ENCODE measurements around the gene MPP3.

MPP3 gene

DNA sequence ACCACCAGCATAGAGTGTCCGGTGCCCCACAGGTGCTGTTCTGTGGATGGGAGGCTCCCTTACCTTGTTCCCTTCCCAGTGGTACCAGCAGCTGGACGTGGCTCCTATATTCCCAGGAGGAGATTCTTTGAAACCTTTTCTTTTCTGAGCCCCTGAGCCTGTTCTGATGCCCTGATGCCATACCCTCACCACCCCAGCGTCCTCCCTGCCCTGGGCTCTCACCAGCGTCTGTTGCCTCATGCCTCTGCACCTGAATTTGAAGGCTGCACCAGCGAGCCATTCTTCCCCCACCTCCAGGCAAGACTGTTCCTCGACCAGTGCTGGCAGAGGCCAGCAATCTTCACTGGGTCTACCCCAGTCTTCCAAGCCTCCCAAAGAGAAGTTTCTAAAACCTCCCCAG is 74.9 kb downstream of the MPP3 start:
- H3K27ac ChIP-seq (replicated peaks; ENCODE audit: low read length) = no peak overlapping the region
- H3K14ac ChIP-seq (ENCODE audit: low read length) = no peak overlapping the region
- H3K4ac ChIP-seq (ENCODE audit: low read length) = no peak overlapping the region
- no peak overlapping the region for H3K4me2 ChIP-seq (ENCODE audit: insufficient read depth, low read length, poor library complexity, severe bottlenecking)
- no peak overlapping the region for H3K18ac ChIP-seq (ENCODE audit: low read length)
- peak overlapping the region; percentile 36 for H2AK5ac ChIP-seq (ENCODE audit: low read depth, low read length)
- H4K8ac ChIP-seq (ENCODE audit: low read depth, low read length) = no peak overlapping the region
- H2BK5ac ChIP-seq (ENCODE audit: low read length) = no peak overlapping the region
- H3K36me3 ChIP-seq (replicated peaks in 1 of 2; ENCODE audit: control insufficient read depth in 2 of 2, insufficient read depth in 2 of 2, low read length in 2 of 2) = no peaks in the 10 kb centered on the region
- no peaks in the 10 kb centered on the region for H3K79me1 ChIP-seq (ENCODE audit: low read depth, low read length)
- WGBS, 2 donors (ENCODE audit: extremely low coverage in 2 of 2, insufficient read length in 2 of 2, insufficient replicate concordance in 1 of 2) = no CpG with 5 or more reads among the region's 6 CpGs
- H3K9ac ChIP-seq (ENCODE audit: low read depth, low read length, poor library complexity) = no peak overlapping the region
- peaks cover 0 to 63% (median 34%) of the 10 kb centered on the region in 3 experiments for H3K27me3 ChIP-seq (ENCODE audit: control insufficient read depth in 3 of 3, insufficient read depth in 3 of 3, low read depth in 1 of 3, low read length in 3 of 3)
- H4K91ac ChIP-seq (ENCODE audit: low read depth, low read length, poor library complexity) = no peak overlapping the region
- H2BK15ac ChIP-seq (ENCODE audit: low read length) = peak overlapping the region; percentile 18
- no peak overlapping the region for H2AFZ ChIP-seq (ENCODE audit: low read length)
- no peaks in the 10 kb centered on the region for H3K9me3 ChIP-seq (replicated peaks in 1 of 2; ENCODE audit: control insufficient read depth in 2 of 2, insufficient read depth in 1 of 2, low read depth in 1 of 2, low read length in 2 of 2)
- no peak overlapping the region for H2BK12ac ChIP-seq (ENCODE audit: low read length)
- no peak overlapping the region for H3K23ac ChIP-seq (ENCODE audit: low read depth, low read length, poor library complexity)
- DNase-seq (ENCODE audit: low spot score) = no peak
- no peak overlapping the region for H2BK120ac ChIP-seq (ENCODE audit: low read depth, low read length)
- H3K4me1 ChIP-seq (ENCODE audit: control insufficient read depth in 2 of 2, insufficient read depth in 1 of 2, low read depth in 1 of 2, low read length in 2 of 2) = peaks cover 4 to 6% of the 10 kb centered on the region in 2 donors
- H3K4me3 ChIP-seq (ENCODE audit: low read length in 2 of 2) = no peak overlapping the region

DNA sequence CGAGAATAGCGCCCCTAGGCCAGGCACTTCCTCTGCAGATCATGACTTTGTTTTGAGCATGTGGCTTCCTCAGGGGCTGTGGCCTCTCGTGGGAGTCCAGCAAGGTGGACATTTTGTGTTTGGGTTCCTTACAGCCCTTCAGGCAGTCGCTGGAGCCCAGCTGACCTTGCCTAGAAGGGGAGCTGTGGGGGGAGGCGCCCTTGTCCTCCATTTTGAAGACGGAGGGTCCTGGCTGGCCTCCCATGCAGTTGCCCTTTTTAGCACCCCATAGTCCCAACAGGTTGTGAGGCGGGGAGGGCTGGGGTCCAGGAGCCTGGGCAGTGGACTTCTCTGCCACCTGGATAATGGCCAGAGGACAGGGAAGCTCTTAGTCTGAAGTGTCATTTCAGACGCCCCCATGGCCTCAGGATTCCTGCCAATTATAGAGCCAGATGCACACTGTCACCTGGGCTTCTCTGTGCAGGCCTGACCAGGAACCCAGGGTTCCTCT is 75.7 kb downstream of the MPP3 start:
- H3K36me3 ChIP-seq (replicated peaks in 1 of 2; ENCODE audit: control insufficient read depth in 2 of 2, insufficient read depth in 2 of 2, low read length in 2 of 2) = no peaks in the 10 kb centered on the region
- H2AFZ ChIP-seq (ENCODE audit: low read length) = no peak overlapping the region
- peak overlapping the region; percentile 36 for H2AK5ac ChIP-seq (ENCODE audit: low read depth, low read length)
- H3K18ac ChIP-seq (ENCODE audit: low read length) = peak overlapping the region; percentile 25
- no peak overlapping the region for H3K27ac ChIP-seq (replicated peaks; ENCODE audit: low read length)
- no peak for DNase-seq (ENCODE audit: low spot score)
- no peak overlapping the region for H3K4me3 ChIP-seq (ENCODE audit: low read length in 2 of 2)
- H4K91ac ChIP-seq (ENCODE audit: low read depth, low read length, poor library complexity) = no peak overlapping the region
- H3K4me2 ChIP-seq (ENCODE audit: insufficient read depth, low read length, poor library complexity, severe bottlenecking) = no peak overlapping the region
- no peak overlapping the region for H3K9ac ChIP-seq (ENCODE audit: low read depth, low read length, poor library complexity)
- H2BK12ac ChIP-seq (ENCODE audit: low read length) = no peak overlapping the region
- H3K9me3 ChIP-seq (replicated peaks in 1 of 2; ENCODE audit: control insufficient read depth in 2 of 2, insufficient read depth in 1 of 2, low read depth in 1 of 2, low read length in 2 of 2) = no peaks in the 10 kb centered on the region
- H3K4ac ChIP-seq (ENCODE audit: low read length) = peak overlapping the region; percentile 30
- H2BK15ac ChIP-seq (ENCODE audit: low read length) = no peak overlapping the region
- no peaks in the 10 kb centered on the region for H3K79me1 ChIP-seq (ENCODE audit: low read depth, low read length)
- peak overlapping the region; percentile 8 for H3K23ac ChIP-seq (ENCODE audit: low read depth, low read length, poor library complexity)
- H3K4me1 ChIP-seq (ENCODE audit: control insufficient read depth in 2 of 2, insufficient read depth in 1 of 2, low read depth in 1 of 2, low read length in 2 of 2) = peaks cover 4 to 6% of the 10 kb centered on the region in 2 donors
- no peak overlapping the region for H2BK120ac ChIP-seq (ENCODE audit: low read depth, low read length)
- H2BK5ac ChIP-seq (ENCODE audit: low read length) = no peak overlapping the region
- WGBS, 2 donors (ENCODE audit: extremely low coverage in 2 of 2, insufficient read length in 2 of 2, insufficient replicate concordance in 1 of 2) = no CpG with 5 or more reads among the region's 8 CpGs
- H3K14ac ChIP-seq (ENCODE audit: low read length) = no peak overlapping the region
- H4K8ac ChIP-seq (ENCODE audit: low read depth, low read length) = no peak overlapping the region
- H3K27me3 ChIP-seq (ENCODE audit: control insufficient read depth in 3 of 3, insufficient read depth in 3 of 3, low read depth in 1 of 3, low read length in 3 of 3) = peaks cover 0 to 68% (median 34%) of the 10 kb centered on the region in 3 experiments

DNA sequence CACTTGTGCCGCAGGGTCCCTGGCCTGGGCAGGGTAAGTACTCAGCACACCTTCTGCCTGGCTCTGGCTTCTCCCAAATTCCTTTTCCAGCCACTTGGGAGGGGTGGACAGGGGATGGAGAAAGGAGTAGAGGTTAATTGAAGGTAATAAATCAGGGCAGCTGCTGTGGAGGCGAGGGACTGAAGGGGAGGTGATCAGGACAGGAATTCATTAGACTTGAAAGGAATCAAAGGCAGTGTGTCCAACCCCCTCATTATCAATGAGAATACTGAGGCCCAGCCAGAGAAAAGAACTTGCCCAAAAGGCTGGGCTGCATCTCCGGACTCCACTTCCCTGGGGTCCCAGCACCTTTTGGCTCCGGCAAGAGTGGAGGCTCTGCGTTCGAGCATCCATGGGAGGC is 76.7 kb downstream of the MPP3 start:
- Histone ChIP-seq H3K27me3 (ENCODE audit: control insufficient read depth in 3 of 3, insufficient read depth in 3 of 3, low read depth in 1 of 3, low read length in 3 of 3) (peaks cover 0 to 74% (median 34%) of the 10 kb centered on the region in 3 experiments), H3K14ac (ENCODE audit: low read length) (no peak overlapping the region), H2AFZ (ENCODE audit: low read length) (no peak overlapping the region), H2BK15ac (ENCODE audit: low read length) (no peak overlapping the region), H3K4ac (ENCODE audit: low read length) (no peak overlapping the region), H3K9me3 (replicated peaks in 1 of 2; ENCODE audit: control insufficient read depth in 2 of 2, insufficient read depth in 1 of 2, low read depth in 1 of 2, low read length in 2 of 2) (no peaks in the 10 kb centered on the region), H3K23ac (ENCODE audit: low read depth, low read length, poor library complexity) (no peak overlapping the region), H2AK5ac (ENCODE audit: low read depth, low read length) (no peak overlapping the region), H3K9ac (ENCODE audit: low read depth, low read length, poor library complexity) (no peak overlapping the region), H4K8ac (ENCODE audit: low read depth, low read length) (no peak overlapping the region), H2BK5ac (ENCODE audit: low read length) (no peak overlapping the region), H3K4me3 (ENCODE audit: low read length in 2 of 2) (no peak overlapping the region), H2BK12ac (ENCODE audit: low read length) (no peak overlapping the region), H3K79me1 (ENCODE audit: low read depth, low read length) (no peaks in the 10 kb centered on the region), H4K91ac (ENCODE audit: low read depth, low read length, poor library complexity) (no peak overlapping the region), H3K4me1 (ENCODE audit: control insufficient read depth in 2 of 2, insufficient read depth in 1 of 2, low read depth in 1 of 2, low read length in 2 of 2) (peaks cover 4 to 6% of the 10 kb centered on the region in 2 donors), H3K4me2 (ENCODE audit: insufficient read depth, low read length, poor library complexity, severe bottlenecking) (no peak overlapping the region), H3K36me3 (replicated peaks in 1 of 2; ENCODE audit: control insufficient read depth in 2 of 2, insufficient read depth in 2 of 2, low read length in 2 of 2) (no peaks in the 10 kb centered on the region), H3K27ac (replicated peaks; ENCODE audit: low read length) (no peak overlapping the region), H2BK120ac (ENCODE audit: low read depth, low read length) (no peak overlapping the region), H3K18ac (ENCODE audit: low read length) (no peak overlapping the region)
- DNase-seq (ENCODE audit: low spot score) = no peak
- no CpG with 5 or more reads among the region's 6 CpGs for WGBS, 2 donors (ENCODE audit: extremely low coverage in 2 of 2, insufficient read length in 2 of 2, insufficient replicate concordance in 1 of 2)

DNA sequence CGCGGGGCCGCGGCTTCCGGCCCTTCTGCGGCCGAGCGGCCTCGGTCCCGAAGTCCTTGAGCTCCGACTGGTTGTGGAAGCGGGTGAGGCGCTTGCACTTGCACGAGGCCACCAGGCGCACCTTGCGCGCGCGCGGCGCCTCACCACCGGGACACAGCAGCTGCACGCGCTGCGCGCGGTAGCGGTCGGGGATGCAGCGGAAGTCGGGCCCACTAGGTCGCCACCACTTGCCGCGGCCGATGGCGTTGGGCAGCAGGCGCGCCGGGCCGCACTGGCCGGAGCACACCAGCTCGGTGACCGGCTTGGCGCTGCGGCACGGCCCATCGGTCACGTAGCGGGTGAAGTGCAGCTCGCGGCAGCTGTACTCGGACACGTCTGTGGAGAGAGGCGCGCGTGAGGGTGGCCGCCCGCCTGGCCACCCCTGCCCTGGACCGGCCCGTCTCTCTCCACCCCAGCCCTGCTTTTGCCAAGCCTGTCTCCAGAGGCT is 77.5 kb downstream of the MPP3 start:
- H3K4me2 ChIP-seq (ENCODE audit: insufficient read depth, low read length, poor library complexity, severe bottlenecking) = peak overlapping the region; percentile 78
- H2BK15ac ChIP-seq (ENCODE audit: low read length) = no peak overlapping the region
- H2BK5ac ChIP-seq (ENCODE audit: low read length) = no peak overlapping the region
- WGBS, 2 donors (ENCODE audit: extremely low coverage in 2 of 2, insufficient read length in 2 of 2, insufficient replicate concordance in 1 of 2) = no CpG with 5 or more reads among the region's 60 CpGs
- no peaks in the 10 kb centered on the region for H3K36me3 ChIP-seq (replicated peaks in 1 of 2; ENCODE audit: control insufficient read depth in 2 of 2, insufficient read depth in 2 of 2, low read length in 2 of 2)
- H4K8ac ChIP-seq (ENCODE audit: low read depth, low read length) = peak overlapping the region; percentile 95
- peaks cover 4 to 6% of the 10 kb centered on the region in 2 donors for H3K4me1 ChIP-seq (ENCODE audit: control insufficient read depth in 2 of 2, insufficient read depth in 1 of 2, low read depth in 1 of 2, low read length in 2 of 2)
- peak; percentile 45 for DNase-seq (ENCODE audit: low spot score)
- peak overlapping the region; percentile 24 for H3K9ac ChIP-seq (ENCODE audit: low read depth, low read length, poor library complexity)
- H2BK120ac ChIP-seq (ENCODE audit: low read depth, low read length) = peak overlapping the region; percentile 35
- no peaks in the 10 kb centered on the region for H3K79me1 ChIP-seq (ENCODE audit: low read depth, low read length)
- peak overlapping the region in 1 of 2 donors; percentile 74 for H3K4me3 ChIP-seq (ENCODE audit: low read length in 2 of 2)
- peak overlapping the region; percentile 48 for H2BK12ac ChIP-seq (ENCODE audit: low read length)
- H3K18ac ChIP-seq (ENCODE audit: low read length) = peak overlapping the region; percentile 95
- H3K4ac ChIP-seq (ENCODE audit: low read length) = peak overlapping the region; percentile 7
- no peak overlapping the region for H3K27ac ChIP-seq (replicated peaks; ENCODE audit: low read length)
- no peaks in the 10 kb centered on the region for H3K9me3 ChIP-seq (replicated peaks in 1 of 2; ENCODE audit: control insufficient read depth in 2 of 2, insufficient read depth in 1 of 2, low read depth in 1 of 2, low read length in 2 of 2)
- H3K27me3 ChIP-seq (ENCODE audit: control insufficient read depth in 3 of 3, insufficient read depth in 3 of 3, low read depth in 1 of 3, low read length in 3 of 3) = peaks cover 0 to 81% (median 34%) of the 10 kb centered on the region in 3 experiments
- no peak overlapping the region for H4K91ac ChIP-seq (ENCODE audit: low read depth, low read length, poor library complexity)
- peak overlapping the region; percentile 56 for H3K23ac ChIP-seq (ENCODE audit: low read depth, low read length, poor library complexity)
- peak overlapping the region; percentile 91 for H3K14ac ChIP-seq (ENCODE audit: low read length)
- no peak overlapping the region for H2AK5ac ChIP-seq (ENCODE audit: low read depth, low read length)
- H2AFZ ChIP-seq (ENCODE audit: low read length) = peak overlapping the region; percentile 53
